Gastrocnemius medialis (tissue), 4 donors: ENCODE measurements around the gene C1orf210.

Experiments
- POLR2A ChIP-seq, 2 donors: fragments of 450-650 bp; IDR thresholded peaks; one replicate each; pipeline ENCODE4 v1.6.1; 2017; ENCODE audit warnings: antibody characterized with exemption in 2 of 2, mild to moderate bottlenecking in 2 of 2, moderate library complexity in 2 of 2
- TF ChIP-seq, protein P1 (sequence below), 5 experiments: fragments of 450-650 bp in 3 of 5; fragments of 200-600 bp in 2 of 5; sonication (generic) in 2 of 5; IDR thresholded peaks in 4 of 5; conservative IDR thresholded peaks in 1 of 5; 1 replicate in 4 of 5; 2 replicates in 1 of 5; pipeline ENCODE4 v1.5.1; 2016 to 2019; ENCODE audit warnings: antibody characterized with exemption in 5 of 5, mild to moderate bottlenecking in 3 of 5, moderate library complexity in 3 of 5

DNA sequence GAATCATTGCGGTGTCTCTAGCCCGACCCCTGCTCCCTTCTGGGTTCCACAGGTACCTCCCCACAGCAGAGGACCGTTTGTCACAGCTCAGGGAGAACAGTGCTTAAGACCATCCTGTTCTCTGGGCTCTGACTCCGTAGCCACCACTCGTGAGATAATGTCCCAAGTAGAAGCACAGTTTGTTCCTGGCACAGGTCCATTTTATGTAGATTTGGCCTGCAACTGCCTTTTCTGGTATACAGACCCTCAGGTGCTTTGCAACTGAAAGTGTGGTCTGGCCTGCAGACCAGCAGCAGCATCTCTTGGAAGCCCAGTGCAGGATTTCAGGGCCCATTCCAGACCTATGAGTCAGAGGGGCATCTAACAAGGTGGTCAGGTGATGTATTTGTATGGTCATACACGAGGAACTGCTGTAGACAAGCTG, 44.0 kb downstream of the C1orf210 start:
- TF ChIP-seq, protein P1, sequence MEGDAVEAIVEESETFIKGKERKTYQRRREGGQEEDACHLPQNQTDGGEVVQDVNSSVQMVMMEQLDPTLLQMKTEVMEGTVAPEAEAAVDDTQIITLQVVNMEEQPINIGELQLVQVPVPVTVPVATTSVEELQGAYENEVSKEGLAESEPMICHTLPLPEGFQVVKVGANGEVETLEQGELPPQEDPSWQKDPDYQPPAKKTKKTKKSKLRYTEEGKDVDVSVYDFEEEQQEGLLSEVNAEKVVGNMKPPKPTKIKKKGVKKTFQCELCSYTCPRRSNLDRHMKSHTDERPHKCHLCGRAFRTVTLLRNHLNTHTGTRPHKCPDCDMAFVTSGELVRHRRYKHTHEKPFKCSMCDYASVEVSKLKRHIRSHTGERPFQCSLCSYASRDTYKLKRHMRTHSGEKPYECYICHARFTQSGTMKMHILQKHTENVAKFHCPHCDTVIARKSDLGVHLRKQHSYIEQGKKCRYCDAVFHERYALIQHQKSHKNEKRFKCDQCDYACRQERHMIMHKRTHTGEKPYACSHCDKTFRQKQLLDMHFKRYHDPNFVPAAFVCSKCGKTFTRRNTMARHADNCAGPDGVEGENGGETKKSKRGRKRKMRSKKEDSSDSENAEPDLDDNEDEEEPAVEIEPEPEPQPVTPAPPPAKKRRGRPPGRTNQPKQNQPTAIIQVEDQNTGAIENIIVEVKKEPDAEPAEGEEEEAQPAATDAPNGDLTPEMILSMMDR (IDR thresholded peaks at IDR 0.05 in 4 of 5, conservative IDR thresholded peaks at IDR 0.05 in 1 of 5): no peak
- no peak for TF ChIP-seq POLR2A (IDR thresholded peaks at IDR 0.05)
